ENCODE results near the gene TRAF3IP3.
A peak's percentile ranks its signal among the peaks of the same experiment; 100 is the strongest.

TRAF3IP3 gene

GRCh38 chr1:209827384-209828262 is 71.8 kb downstream of the TRAF3IP3 start, which contains the start of gene UTP25:
TSS of gene UTP25 (plus strand) at chr1:209827972. CDS start at chr1:209828064, 92 bp downstream.
- Histone ChIP-seq H3K4me3 (ENCODE audit: low read length) (peak within 1 kb of the TSS; percentile 82), H3K9me3 (ENCODE audit: insufficient read depth, low read depth, low read length) (no peaks in the 10 kb centered on the region), H3K36me3 (ENCODE audit: insufficient read depth, low read length) (peaks cover 31% of the 10 kb centered on the region), H3K4me1 (ENCODE audit: insufficient read depth, low read length) (no peaks in the 10 kb centered on the region; the same call in 1 of the 2 replicates), H3K9ac (ENCODE audit: low read depth, low read length) (peak within 1 kb of the TSS; percentile 68), H3K27ac (ENCODE audit: low read depth, low read length) (peak within 1 kb of the TSS; percentile 12; the same call in 1 of the 2 replicates), H3K27me3 (ENCODE audit: insufficient read depth, low read length) (no peaks in the 10 kb centered on the region; the same call in 1 of the 2 replicates)
- WGBS = 30% methylated on average over 51 of the region's 51 CpGs

- Histone ChIP-seq H3K27ac (ENCODE audit: low read depth, low read length) (no peak overlapping the region), H3K9me3 (ENCODE audit: insufficient read depth, low read depth, low read length) (no peaks in the 10 kb centered on the region), H3K4me1 (ENCODE audit: insufficient read depth, low read length) (no peaks in the 10 kb centered on the region; the same call in 1 of the 2 replicates), H3K36me3 (ENCODE audit: insufficient read depth, low read length) (peaks cover 52% of the 10 kb centered on the region), H3K4me3 (ENCODE audit: low read length) (no peak overlapping the region), H3K9ac (ENCODE audit: low read depth, low read length) (no peak overlapping the region), H3K27me3 (ENCODE audit: insufficient read depth, low read length) (no peaks in the 10 kb centered on the region; the same call in 1 of the 2 replicates)
- 100% methylated on average over 2 of the region's 2 CpGs for WGBS
Measured at GRCh38 chr1:209829716-209830115, 73.9 kb downstream of the TRAF3IP3 start.

GRCh38 chr1:209830722-209831121 is 74.9 kb downstream of the TRAF3IP3 start:
- Histone ChIP-seq H3K27ac (ENCODE audit: low read depth, low read length) (no peak overlapping the region), H3K4me1 (ENCODE audit: insufficient read depth, low read length) (no peaks in the 10 kb centered on the region; the same call in 1 of the 2 replicates), H3K9ac (ENCODE audit: low read depth, low read length) (no peak overlapping the region), H3K27me3 (ENCODE audit: insufficient read depth, low read length) (no peaks in the 10 kb centered on the region), H3K36me3 (ENCODE audit: insufficient read depth, low read length) (peaks cover 62% of the 10 kb centered on the region), H3K9me3 (ENCODE audit: insufficient read depth, low read depth, low read length) (no peaks in the 10 kb centered on the region), H3K4me3 (ENCODE audit: low read length) (no peak overlapping the region)
- WGBS = 98% methylated on average over 3 of the region's 3 CpGs

GRCh38 chr1:209831615-209832014 is 75.8 kb downstream of the TRAF3IP3 start:
- H3K9ac ChIP-seq (ENCODE audit: low read depth, low read length) = no peak overlapping the region
- peaks cover 71% of the 10 kb centered on the region for H3K36me3 ChIP-seq (ENCODE audit: insufficient read depth, low read length)
- no CpG with 5 or more reads among the region's 1 CpG for WGBS
- H3K9me3 ChIP-seq (ENCODE audit: insufficient read depth, low read depth, low read length) = no peaks in the 10 kb centered on the region
- H3K4me3 ChIP-seq (ENCODE audit: low read length) = no peak overlapping the region
- no peaks in the 10 kb centered on the region for H3K27me3 ChIP-seq (ENCODE audit: insufficient read depth, low read length)
- H3K4me1 ChIP-seq (ENCODE audit: insufficient read depth, low read length) = no peaks in the 10 kb centered on the region; the same call in 1 of the 2 replicates
- no peak overlapping the region for H3K27ac ChIP-seq (ENCODE audit: low read depth, low read length)

Measured in HUES64 (cell line).